Neutrophil (primary cell): Measurements from ENCODE around the gene WBP1L.

Source experiments
- H3K27ac ChIP-seq: fragments of 200-600 bp; sonication (generic); 2 replicates; pipeline ENCODE4 v1.5.1; 2016; ENCODE audit warnings: mild to moderate bottlenecking, moderate library complexity
- H3K27me3 ChIP-seq: fragments of 200-600 bp; sonication (generic); 2 replicates; pipeline ENCODE4 v1.6.0; 2016; ENCODE audit warnings: mild to moderate bottlenecking
- H3K36me3 ChIP-seq: fragments of 200-600 bp; sonication (generic); 2 replicates; pipeline ENCODE4 v1.5.1; 2017
- H3K4me1 ChIP-seq, 2 experiments: fragments of 200-600 bp in 1 of 2; sonication (generic) in 1 of 2; 1 replicate in 1 of 2; 2 replicates in 1 of 2; pipeline versions ENCODE4 v1.5.1 to v1.6.1; 2013 to 2016; ENCODE audit warnings: low read depth in 1 of 2, low read length in 1 of 2, mild to moderate bottlenecking in 1 of 2, moderate library complexity in 1 of 2; ENCODE audit not compliant: control insufficient read depth in 1 of 2, insufficient read depth in 1 of 2
- H3K4me3 ChIP-seq, 2 experiments: fragments of 200-600 bp in 1 of 2; sonication (generic) in 1 of 2; 1 replicate in 1 of 2; 2 replicates in 1 of 2; pipeline ENCODE4 v1.5.1; 2013 to 2016; ENCODE audit warnings: low read depth in 1 of 2, low read length in 1 of 2, mild to moderate bottlenecking in 1 of 2, moderate library complexity in 1 of 2
- H3K9me3 ChIP-seq: fragments of 200-600 bp; sonication (generic); 2 replicates; pipeline ENCODE4 v1.5.1; 2016
- CTCF ChIP-seq: fragments of 200-600 bp; sonication (generic); IDR thresholded peaks from 2 replicates; pipeline ENCODE4 v1.5.1; 2016; ENCODE audit warnings: antibody characterized with exemption

The WBP1L gene

GRCh38 chr10:102781090-102781920, 37.6 kb downstream of the WBP1L start:
- Histone ChIP-seq H3K27me3 (no peaks in the 10 kb centered on the region), H3K36me3 (peaks cover 19% of the 10 kb centered on the region), H3K27ac (peak overlapping the region; percentile 23), H3K4me3 (no peak overlapping the region), H3K4me1 (peaks cover 60 to 61% of the 10 kb centered on the region in 2 experiments), H3K9me3 (no peaks in the 10 kb centered on the region)
- TF ChIP-seq CTCF: no peak

- H3K27me3 ChIP-seq: no peaks in the 10 kb centered on the region
- TF ChIP-seq CTCF: no peak
- H3K4me3 ChIP-seq: no peak overlapping the region
- peaks cover 60 to 62% of the 10 kb centered on the region in 2 experiments for H3K4me1 ChIP-seq
- peaks cover 16% of the 10 kb centered on the region for H3K36me3 ChIP-seq
- H3K9me3 ChIP-seq: no peaks in the 10 kb centered on the region
- peak overlapping the region; percentile 70 for H3K27ac ChIP-seq
Measured at GRCh38 chr10:102781921-102782557, 38.3 kb downstream of the WBP1L start.

- Histone ChIP-seq H3K36me3 (peaks cover 10% of the 10 kb centered on the region), H3K27ac (peak overlapping the region; percentile 70), H3K4me3 (peak overlapping the region in 1 of 2 experiments; percentile 32), H3K4me1 (peaks cover 63 to 65% of the 10 kb centered on the region in 2 experiments), H3K27me3 (no peaks in the 10 kb centered on the region), H3K9me3 (no peaks in the 10 kb centered on the region)
- TF ChIP-seq CTCF: no peak
Measured at GRCh38 chr10:102782673-102783551, 39.2 kb downstream of the WBP1L start.

- Histone ChIP-seq H3K4me1 (peaks cover 63 to 65% of the 10 kb centered on the region in 2 experiments), H3K27ac (peak overlapping the region; percentile 70), H3K4me3 (peak overlapping the region in 1 of 2 experiments; percentile 32), H3K27me3 (no peaks in the 10 kb centered on the region), H3K9me3 (no peaks in the 10 kb centered on the region), H3K36me3 (peaks cover 8% of the 10 kb centered on the region)
- no peak for TF ChIP-seq CTCF
Measured at GRCh38 chr10:102783568-102783967, 39.8 kb downstream of the WBP1L start.

GRCh38 chr10:102785818-102786217, 42.1 kb downstream of the WBP1L start:
- Histone ChIP-seq H3K4me1 (peaks cover 59% of the 10 kb centered on the region in 2 experiments), H3K27me3 (no peaks in the 10 kb centered on the region), H3K36me3 (peaks cover 7% of the 10 kb centered on the region), H3K9me3 (no peaks in the 10 kb centered on the region), H3K27ac (peak overlapping the region; percentile 45), H3K4me3 (no peak overlapping the region)
- no peak for TF ChIP-seq CTCF
